ENCODE data around the gene MIB2.

The MIB2 gene

GRCh38 chr1:1598051-1598719 lies 17.1 kb upstream of the MIB2 start:
- DNase-seq (ENCODE audit: low read depth): no peak

DNA sequence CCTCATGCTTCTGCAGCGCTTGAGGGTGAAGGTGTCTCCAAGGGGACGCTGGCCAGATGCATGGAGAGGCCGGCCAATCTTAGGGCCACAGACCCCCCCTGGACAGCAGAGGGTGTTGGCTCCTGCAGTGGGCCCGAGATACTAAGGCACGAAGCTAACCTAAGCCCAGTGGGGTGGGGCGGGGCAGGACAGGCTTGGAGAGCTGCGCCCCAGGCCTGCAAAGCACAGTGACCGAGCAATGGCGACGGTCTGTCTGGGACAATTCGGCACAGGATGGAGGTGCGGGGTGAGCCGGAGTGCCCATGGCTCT lies 16.6 kb upstream of the MIB2 start:
- DNase-seq (ENCODE audit: low read depth): no peak

- DNase-seq (ENCODE audit: low read depth): no peak
Measured at GRCh38 chr1:1599030-1599934, 16.0 kb upstream of the MIB2 start.

DNA sequence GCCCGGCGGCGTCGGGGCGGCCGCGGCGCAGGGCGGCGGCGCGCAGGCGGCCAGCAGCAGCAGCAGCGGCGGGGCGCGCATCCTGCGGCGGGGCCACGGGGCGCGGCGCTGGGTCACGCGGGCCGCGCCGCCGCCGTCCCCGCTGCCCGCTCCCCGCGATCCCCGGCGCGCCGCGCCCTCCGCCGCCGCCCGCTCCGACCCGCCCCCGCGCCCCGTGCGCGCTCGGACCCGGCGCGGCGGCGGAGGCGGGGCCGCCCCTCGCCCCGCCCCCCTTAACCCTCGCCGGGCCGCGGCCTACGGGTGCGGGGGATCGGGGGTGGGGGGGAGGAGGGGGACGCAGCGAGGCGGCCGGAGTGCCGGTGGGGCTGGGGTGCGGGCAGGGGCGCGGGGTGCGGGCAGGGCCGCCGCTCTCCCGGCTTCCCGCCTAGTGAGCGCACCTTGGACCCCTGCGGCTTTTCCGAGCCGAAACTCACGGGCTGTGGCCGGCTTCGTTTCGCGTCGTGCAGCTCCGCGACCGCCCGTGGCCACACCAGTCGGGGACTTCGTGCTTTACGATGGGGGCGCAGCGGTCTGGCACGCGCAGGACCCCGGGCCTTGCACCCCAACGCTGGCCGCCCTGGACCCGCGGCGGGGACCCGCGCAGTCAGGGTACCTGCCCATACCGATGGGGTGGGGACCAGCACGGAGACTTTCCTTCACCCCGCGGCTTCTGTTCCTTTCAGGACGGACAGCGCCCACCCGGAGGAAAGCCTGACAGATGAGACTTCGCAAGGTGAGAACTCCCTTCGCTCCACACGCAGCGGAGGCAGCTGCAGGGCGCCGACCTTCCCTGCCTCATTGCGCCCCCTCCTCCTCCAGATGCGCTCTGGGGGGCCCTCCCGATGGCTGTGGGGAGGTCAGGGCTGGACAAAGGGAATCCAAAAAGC lies 15.1 kb upstream of the MIB2 start, which contains the start of gene FNDC10:
FNDC10 (minus strand) TSS at position 201 of the 926 bp plus-strand sequence; CDS start at position 81, 120 bp downstream.
- DNase-seq (ENCODE audit: low read depth): no peak

DNA sequence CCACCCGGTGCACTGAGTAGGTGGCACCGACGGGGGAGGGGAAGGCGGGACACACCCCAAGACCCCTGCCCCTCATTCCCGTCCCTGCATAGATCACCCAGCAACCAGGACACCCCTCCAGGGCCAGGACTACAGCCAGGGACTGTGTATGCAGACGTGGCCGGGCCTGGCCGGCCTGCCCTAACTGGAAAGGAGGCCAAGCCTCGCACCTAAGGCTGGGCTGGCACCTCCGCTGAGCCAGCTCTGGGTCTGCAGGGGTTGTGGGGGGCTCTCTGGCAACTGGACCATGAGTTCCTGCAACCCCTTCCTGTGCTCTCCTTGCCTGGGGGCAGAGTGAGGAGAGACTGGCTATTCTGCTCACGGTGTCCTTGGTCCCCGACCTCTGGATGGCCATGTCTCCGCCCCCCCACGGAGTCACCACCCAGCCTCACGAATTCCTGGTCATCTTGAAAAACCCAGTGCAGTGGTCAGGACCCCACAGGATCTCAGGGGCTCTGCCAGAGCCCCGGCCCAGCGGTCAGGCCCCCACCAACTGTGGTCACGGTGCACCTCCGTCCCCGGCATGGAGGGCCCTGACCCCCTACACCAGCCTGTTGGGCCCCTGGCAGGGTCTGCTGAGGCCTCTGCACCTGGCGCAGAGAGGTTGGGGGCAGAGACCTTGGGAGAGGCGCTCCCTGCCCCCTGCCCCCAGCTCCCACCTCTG lies 14.3 kb upstream of the MIB2 start:
- no peak for DNase-seq (ENCODE audit: low read depth)

- no peak for DNase-seq (ENCODE audit: low read depth)
Measured at GRCh38 chr1:1601564-1602303, 13.6 kb upstream of the MIB2 start.

GRCh38 chr1:1602304-1602967 lies 12.9 kb upstream of the MIB2 start:
- no peak for DNase-seq (ENCODE audit: low read depth)

GRCh38 chr1:1602968-1603506 lies 12.3 kb upstream of the MIB2 start:
- no peak for DNase-seq (ENCODE audit: low read depth)

GRCh38 chr1:1603671-1604373 lies 11.5 kb upstream of the MIB2 start:
- no peak for DNase-seq (ENCODE audit: low read depth)

DNA sequence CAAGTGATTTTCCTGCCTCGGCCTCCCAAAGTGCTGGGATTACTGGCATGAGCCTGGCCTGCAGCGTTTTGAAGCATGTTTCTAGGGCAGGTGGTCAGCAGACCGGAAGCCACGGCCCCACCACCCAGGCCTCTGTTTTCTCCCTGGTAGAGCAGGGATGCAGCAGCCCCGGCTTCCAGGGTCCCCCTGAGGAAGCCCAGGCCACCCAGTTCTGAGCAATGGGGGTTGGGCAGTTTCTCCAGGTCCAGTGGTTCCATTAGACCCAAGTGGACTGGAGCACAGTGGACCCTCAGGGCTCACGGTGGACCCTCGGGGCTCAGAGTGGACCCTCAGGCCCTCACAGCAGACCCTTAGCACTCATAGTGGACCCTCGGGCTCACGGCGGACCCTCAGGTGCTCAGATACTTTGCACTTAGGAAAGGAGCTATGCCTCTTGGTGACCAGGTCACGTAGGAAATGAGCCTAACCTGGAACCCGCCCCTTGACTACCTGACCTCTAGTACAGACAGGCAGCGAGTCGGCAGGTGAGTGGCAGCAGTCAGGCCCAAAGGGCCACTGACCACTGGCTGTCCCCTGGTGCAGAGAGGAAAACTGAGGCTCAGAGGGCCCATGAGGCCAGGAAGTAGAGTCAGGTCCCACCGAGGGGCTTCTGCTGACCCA lies 10.8 kb upstream of the MIB2 start:
- no peak for DNase-seq (ENCODE audit: low read depth)

DNA sequence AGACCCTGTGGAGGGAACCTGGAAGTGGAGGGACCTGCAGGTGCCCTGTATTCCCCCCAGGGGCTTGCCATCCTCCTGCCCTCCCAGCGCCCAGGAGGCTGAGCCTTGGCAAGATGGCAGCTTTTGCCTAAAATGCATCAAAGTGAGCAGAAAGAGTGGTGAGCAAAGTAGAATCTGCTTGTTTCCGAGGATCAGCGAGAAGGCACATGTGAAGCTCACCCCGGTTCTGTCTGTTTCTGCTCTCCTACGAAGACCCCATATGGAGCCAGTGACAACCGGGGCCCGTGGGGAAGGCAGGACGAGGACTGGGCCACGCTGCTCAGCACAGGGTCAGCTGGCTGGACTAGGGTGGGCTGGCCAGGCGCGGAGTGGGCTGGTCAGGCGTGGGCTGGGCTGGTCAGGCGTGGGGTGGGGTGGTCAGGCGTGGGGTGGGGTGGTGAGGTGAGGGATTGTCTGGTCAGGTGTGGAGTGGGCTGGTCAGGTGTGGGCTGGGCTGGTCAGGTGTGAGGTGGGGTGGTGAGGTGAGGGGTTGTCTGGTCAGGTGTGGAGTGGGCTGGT lies 10.2 kb upstream of the MIB2 start:
- no peak for DNase-seq (ENCODE audit: low read depth)

- DNase-seq (ENCODE audit: low read depth): no peak
Measured at GRCh38 chr1:1605724-1606123, 9.6 kb upstream of the MIB2 start.

GRCh38 chr1:1606232-1606631 lies 9.1 kb upstream of the MIB2 start:
- no peak for DNase-seq (ENCODE audit: low read depth)

GRCh38 chr1:1609822-1610485 lies 5.3 kb upstream of the MIB2 start:
- DNase-seq (ENCODE audit: low read depth): no peak

- DNase-seq (ENCODE audit: low read depth): no peak
Measured at GRCh38 chr1:1610796-1611195, 4.5 kb upstream of the MIB2 start.

DNA sequence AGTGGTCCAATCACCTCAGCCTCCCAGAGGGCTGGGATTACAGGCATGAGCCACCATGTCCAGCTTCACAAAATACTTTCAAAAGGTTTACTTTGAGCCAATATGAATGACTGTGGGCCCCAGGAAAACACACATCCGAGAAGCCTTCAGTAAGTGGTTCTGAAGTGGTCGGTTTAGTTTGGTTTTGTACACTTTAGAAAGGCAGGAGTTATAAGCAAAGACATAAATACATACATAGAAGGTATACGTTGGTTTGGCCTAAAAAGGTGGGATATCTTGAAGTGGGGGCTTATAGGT lies 3.2 kb upstream of the MIB2 start:
- no peak for DNase-seq (ENCODE audit: low read depth)

- no peak for DNase-seq (ENCODE audit: low read depth)
Measured at GRCh38 chr1:1613509-1614082, 1.7 kb upstream of the MIB2 start.
